Measurements from ENCODE around the gene PRSS36.

DNA sequence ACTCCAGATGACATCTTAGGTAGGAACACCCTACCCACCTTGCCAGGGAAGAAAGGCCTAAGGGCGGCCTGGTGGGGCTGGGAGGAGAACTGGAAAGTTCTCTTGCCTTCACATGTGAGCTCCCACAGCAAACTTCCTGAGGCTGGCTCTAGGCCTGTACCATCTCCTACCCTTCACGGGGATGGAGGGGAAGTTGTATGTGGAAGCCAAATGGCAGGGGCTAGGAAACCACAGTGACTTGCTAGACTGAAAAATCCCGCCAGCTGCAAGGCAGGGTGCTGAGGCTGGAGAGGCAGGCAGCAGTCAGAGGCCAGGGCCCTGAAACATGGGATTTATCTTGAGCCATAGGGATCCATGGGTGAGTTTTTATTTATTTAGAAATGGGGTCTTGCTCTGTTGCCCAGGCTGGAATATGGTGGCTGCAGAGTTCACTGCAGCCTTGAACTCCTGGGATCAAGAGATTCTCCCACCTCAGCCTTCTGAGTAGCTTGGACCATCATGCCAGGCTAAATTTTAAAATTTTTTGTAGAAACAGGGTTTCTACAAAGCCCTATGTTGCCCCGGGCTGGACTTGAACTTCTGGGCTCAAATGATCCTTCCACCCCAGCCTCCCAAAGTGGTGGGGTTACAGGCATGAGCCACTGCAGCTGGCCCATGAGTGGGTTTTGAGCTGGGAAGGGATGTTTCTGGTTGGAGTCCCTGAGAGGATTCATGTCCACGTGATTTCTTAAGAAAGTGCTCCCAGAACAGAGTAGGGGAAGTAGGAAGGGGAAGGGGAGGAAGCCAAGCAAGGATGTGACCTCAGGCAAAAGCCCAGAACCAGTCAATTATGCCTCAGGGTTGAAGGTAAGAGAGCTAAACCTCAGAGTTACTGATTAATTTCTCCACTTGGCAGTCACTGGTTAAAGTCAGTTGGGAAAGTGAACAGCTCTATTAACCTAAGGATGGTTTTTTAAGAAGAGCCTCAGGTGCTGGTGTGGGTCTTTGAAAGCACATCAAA is 36.4 kb downstream of the PRSS36 start:
- TF ChIP-seq POLR2AphosphoS5 (IDR thresholded peaks at IDR 0.05; ENCODE audit: borderline replicate concordance, low read depth, low read length) (no peak), EZH2 (IDR thresholded peaks at IDR 0.05) (no peak)
